Stimulated activated CD8-positive, alpha-beta memory T cell treated with anti-CD3 and anti-CD28 coated beads, Interleukin-4, amount 100 ng/mL, for 48 hours (primary cell): Measurements from ENCODE around the gene HOMER3.
A peak's percentile ranks its signal among the peaks of the same experiment; 100 is the strongest.

Experiments
- DNase-seq: peaks from one replicate; pipeline ENCODE4 v3.0.0-alpha.2; 2020

The HOMER3 gene

DNA sequence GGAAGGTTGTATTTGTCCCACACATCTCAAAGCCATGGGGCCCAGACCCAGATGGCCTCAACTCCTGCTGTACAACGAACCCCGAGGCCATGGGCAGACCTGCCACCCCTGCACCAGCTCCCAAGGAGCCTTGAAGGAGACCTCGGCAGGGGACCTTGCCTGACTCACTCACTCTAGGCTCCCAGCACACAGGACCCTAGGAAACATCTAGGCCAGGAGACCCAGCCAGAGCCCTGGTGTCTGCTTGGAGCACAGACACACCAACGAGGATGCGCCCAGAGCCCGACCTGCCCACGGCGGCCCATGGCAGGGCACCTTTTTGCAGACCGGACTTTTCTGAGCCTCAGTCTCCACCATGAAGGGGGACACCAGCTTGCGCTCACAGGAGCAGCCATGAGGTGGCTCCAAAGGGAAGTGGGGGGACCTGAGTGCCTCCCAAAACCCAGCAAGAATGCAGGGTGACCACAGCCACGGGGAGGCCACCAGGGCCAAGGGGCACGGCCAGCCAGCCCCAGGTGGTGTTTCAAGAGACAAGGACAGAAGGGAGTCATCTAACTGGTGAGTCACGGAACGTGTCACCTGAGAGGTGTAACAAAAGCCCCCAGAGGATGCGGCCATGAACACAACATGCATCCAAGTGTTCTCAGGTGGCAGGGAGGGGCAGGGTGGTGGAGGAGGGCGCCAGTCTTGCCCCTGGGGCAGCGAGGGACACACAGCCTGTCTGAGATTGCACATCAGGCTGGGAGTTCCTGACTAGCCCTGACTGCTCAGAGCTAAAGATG, 40.1 kb downstream of the HOMER3 start:
- DNase-seq, result no peak

DNA sequence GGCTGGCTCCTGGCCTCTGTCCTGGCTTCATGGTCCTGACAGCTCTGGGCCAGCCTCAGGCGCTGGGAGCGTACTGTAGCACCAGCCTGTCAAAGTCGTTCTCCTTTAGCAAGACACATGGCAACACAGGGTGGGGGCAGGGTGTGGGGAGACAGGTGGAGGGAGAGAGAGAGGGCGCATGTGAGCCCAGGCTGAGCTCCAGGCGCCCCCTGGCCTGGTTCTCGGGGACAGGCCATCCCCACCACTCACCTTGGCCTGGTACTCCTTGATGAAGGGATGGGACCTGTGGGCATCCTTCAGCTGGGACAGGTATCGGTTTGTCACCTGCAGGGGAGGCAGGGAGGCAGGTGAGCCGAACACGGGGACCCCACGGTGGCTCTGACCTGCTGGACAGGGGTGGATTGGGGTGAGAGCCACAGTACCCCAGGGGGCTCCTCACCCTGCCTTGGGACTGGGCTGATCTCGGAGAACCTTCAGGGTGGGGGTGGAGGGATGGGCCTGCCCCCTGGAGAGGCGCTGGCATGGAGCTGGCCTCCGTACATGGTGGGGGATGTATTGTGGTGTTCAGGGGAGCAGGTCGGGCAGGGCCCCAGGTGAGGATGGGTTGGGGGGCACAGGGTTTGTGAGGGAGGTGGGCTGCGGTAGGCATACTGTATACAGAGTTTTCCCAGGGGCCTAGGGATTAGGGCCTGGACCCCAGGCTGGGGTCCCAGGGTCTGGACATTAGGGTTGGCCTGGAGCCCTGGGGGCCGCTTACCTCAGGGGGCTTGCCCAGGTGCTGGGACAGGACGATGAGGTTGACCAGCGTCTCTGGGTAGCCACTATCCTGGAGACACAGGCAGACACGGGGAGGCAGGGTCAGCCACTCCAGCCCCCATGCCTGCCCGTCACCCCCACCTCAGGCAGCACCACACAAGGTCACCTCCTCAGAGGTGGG, 41.1 kb downstream of the HOMER3 start:
- no peak for DNase-seq

DNA sequence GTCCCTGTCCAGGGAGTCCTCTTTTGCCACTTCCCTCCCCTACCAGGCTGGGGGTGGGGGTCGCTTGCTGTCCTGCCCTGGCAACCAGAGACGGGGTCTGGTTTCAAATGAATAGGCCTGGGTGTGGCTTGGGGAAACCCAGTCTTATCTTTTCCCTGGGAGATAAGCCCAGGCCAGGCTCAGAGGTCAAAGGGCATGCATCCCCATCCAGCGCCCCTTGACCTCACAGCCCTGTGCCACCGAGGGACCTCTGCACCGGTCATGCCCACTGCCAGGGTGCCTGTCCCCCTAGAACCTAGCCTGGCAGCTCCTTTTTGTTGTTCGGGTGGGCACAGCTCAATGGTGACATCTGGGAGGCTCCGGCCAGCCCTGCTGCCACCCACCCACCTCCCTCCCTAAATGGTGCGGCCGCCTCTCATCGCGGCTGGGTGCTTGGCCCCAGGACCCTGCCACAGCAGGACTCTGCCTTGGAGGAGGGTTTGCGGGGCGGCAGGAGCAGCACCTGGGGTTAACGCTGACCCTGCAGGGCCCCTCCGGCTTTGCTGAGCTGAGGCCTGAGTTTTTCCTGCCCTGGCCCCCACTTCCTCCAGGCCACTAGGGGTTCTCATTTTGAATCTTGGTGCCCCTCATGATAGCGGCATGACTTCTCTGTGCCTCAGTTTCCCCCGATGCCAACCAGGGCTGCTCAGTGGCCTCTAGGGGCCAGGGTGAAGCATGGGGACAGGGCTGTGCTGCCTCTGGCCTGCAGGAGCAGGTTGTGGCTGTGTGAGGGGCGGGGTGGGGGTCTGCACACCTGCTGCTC, 42.2 kb downstream of the HOMER3 start:
- DNase-seq, result no peak

GRCh38 chr19:18898081-18898606, 42.9 kb downstream of the HOMER3 start:
- no peak for DNase-seq

GRCh38 chr19:18897094-18898029, 43.7 kb downstream of the HOMER3 start:
- no peak for DNase-seq

GRCh38 chr19:18896421-18896841, 44.6 kb downstream of the HOMER3 start:
- DNase-seq, result no peak

DNA sequence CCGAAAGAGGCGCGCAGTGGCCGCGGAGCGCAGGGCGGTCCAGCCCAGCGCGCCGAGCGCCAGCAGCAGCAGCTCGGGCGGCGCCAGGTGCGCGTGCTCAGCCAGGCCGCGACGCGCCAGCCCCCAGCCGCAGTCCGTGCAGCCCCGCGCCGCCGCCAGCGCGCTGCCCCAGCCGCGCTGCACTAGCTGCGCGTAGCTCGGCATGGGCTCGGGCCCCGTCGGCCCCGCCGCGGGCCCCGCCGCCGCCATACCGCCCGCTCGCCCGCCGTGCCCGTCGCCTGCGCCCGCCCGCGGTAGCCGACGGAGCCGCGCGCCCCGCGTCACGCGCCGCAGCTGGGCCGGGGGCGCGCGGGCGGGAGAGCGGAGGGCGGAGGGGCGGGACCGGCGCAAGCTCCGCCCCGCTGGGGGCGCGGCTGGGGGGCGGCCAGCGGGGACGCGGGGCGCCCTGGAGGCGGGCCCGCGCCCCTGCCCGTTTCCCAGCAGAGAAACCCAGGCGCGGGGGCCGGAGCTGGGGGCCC, 45.1 kb downstream of the HOMER3 start, which contains the start of gene CERS1:
CERS1 (minus strand) TSS at position 335 of the 518 bp plus-strand sequence; CDS start at position 249, 86 bp downstream.
- DNase-seq, result no peak

- DNase-seq, result no peak
These were observed 45.8 kb downstream of the HOMER3 start for GRCh38 chr19:18895038-18895823.

- DNase-seq, result no peak
These were observed 46.6 kb downstream of the HOMER3 start for GRCh38 chr19:18894254-18895037.

DNA sequence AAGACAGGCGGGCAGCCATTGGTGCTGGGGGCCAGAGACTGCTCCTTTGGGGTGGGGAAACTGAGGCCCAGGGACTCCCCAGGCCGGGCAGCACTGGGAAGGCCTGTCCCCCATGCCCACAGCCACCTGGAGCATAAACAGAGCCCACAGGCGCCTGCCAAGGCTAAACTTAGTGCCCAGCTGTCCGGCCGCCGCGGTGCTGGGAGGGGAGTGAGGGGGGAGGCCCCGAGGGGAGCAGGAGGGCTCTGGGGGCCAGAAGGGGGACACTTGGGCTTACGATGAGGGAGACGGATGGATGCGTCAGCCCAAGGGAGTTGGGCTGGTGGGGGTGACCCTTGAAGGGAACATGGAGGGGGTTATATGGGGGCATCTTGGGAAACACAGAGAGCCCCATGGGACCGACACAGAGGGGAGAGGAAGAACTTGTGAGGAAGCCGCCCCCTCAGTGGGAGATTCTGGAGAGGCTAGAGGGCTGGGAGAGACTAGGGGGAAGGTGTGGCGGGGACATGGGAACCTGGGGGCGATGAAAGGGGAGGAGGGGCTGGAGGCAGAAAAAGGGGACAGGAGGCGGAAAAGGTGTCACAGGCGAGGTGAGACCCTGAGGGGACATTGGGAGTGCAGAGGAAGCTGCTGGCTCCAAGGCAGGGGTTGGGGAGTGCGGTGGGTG, 47.3 kb downstream of the HOMER3 start:
- no peak for DNase-seq

DNA sequence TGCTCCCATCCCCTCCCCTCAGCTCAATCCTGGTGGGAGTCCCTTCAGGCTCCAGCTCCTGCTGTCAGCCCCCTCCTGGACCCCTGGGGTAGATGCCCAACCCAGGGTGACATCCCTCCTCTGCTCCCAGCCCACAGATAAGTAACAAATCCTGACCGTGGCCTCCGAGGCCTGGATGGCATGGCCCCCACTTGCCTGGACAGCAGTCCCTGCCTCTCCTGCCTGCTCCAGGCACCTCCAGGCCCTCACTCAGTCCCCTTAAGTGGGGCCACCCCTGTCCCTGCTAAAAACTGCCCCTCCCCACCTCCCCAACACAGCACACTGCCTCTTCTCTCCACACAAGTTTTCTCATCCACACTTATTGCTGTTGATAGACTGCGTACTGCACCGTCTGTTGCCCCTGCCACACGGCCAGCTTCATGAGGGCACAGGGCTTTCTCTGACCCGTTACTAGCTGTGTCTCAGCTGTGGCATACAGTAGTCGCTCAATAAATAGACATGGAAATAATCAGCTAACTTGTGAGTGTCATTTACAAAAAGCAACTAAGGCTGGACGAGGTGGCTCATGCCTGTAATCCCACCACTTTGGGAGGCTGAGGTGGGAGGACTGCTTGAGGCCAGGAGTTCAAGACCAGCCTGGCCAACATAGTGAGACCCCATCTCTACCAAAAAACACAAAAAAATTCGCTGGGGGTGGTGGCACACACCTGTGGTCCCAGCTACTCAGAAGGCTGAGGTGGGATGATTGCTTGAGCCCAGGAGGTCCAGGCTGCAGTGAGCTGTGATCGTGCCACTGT, 50.9 kb downstream of the HOMER3 start:
- no peak for DNase-seq

GRCh38 chr19:18886972-18887371, 54.0 kb downstream of the HOMER3 start:
- no peak for DNase-seq

GRCh38 chr19:18883526-18884304, 57.3 kb downstream of the HOMER3 start:
- no peak for DNase-seq

GRCh38 chr19:18881491-18881890, 59.5 kb downstream of the HOMER3 start:
- DNase-seq, result no peak

- DNase-seq, result peak; percentile 70
These were observed 61.2 kb downstream of the HOMER3 start for GRCh38 chr19:18879579-18880373.
